B cell (primary cell): ENCODE measurements around the gene DBNDD2. TPM values are rescaled to one million over a fixed set of nuclear protein-coding genes. Genes with fewer than 3 reads are reported as not detected.

ENCODE experiments used
- ATAC-seq: fragments of 200-7000 bp; cut with Tn5 transposase; one replicate; pipeline ENCODE4 v1.10.0; 2021; ENCODE audit warnings: low read depth, mild to moderate bottlenecking, moderate number of reproducible peaks, moderate library complexity
- CTCF ChIA-PET: fragments of 350-600 bp; sonication (Branson Sonifier 250); formaldehyde crosslinking; loops from one replicate; lab custom pipeline; 2021; ENCODE audit warnings: antibody characterized with exemption, inconsistent platforms; lab: Charles Lee
- POLR2A ChIA-PET: fragments of 350-600 bp; sonication (Branson Sonifier 250); formaldehyde crosslinking; loops from one replicate; lab custom pipeline; 2021; ENCODE audit warnings: antibody characterized with exemption; lab: Charles Lee
- DNase-seq: peaks from one replicate; pipeline ENCODE4 v3.0.0; 2013
- H2AFZ ChIP-seq: 2 replicates; pipeline ENCODE4 v1.6.1; 2012; ENCODE audit warnings: mild to moderate bottlenecking, low read depth, low read length; ENCODE audit not compliant: insufficient read depth, poor library complexity, severe bottlenecking
- H3K27ac ChIP-seq, 2 donors: 1 replicate in 1 of 2; 2 replicates in 1 of 2; pipeline ENCODE4 v1.5.1; 2012 to 2013; ENCODE audit warnings: low read length in 2 of 2, mild to moderate bottlenecking in 2 of 2, moderate library complexity in 1 of 2
- H3K27me3 ChIP-seq, 4 experiments: fragments of 200-600 bp in 1 of 4; sonication (generic) in 1 of 4; replicated peaks in 1 of 4; 1 replicate in 2 of 4; 2 replicates in 2 of 4; pipeline versions ENCODE4 v1.6.1 to v1.7.0; 2013 to 2016; ENCODE audit warnings: low read length in 3 of 4, mild to moderate bottlenecking in 2 of 4, mixed read lengths in 1 of 4, moderate library complexity in 1 of 4; ENCODE audit not compliant: insufficient read depth in 4 of 4, control insufficient read depth in 3 of 4; ENCODE audit errors: control extremely low read depth in 1 of 4
- H3K36me3 ChIP-seq, 2 experiments: replicated peaks in 1 of 2; 1 replicate in 1 of 2; 2 replicates in 1 of 2; pipeline versions ENCODE4 v1.6.1 to v1.7.1; 2013; ENCODE audit warnings: low read length in 1 of 2; ENCODE audit not compliant: insufficient read depth in 2 of 2, control insufficient read depth in 1 of 2; ENCODE audit errors: control extremely low read depth in 1 of 2, extremely low read depth in 1 of 2
- H3K4me1 ChIP-seq, 2 donors: fragments of 200-600 bp in 1 of 2; sonication (generic) in 1 of 2; 1 replicate in 1 of 2; 2 replicates in 1 of 2; pipeline versions ENCODE4 v1.5.1 to v1.6.1; 2013 to 2017; ENCODE audit warnings: low read length in 2 of 2; ENCODE audit not compliant: control insufficient read depth in 2 of 2, insufficient read depth in 2 of 2
- H3K4me2 ChIP-seq: replicated peaks from 2 replicates; pipeline ENCODE3; 2012; ENCODE audit warnings: mild to moderate bottlenecking, low read depth, low read length; ENCODE audit not compliant: poor library complexity, severe bottlenecking
- H3K4me3 ChIP-seq, 5 experiments: fragments of 200-600 bp in 1 of 5; sonication (generic) in 1 of 5; 1 replicate in 3 of 5; 2 replicates in 2 of 5; pipeline versions ENCODE4 v1.5.1 to v1.7.0; 2011 to 2016; ENCODE audit warnings: low read length in 4 of 5, mild to moderate bottlenecking in 4 of 5, low read depth in 2 of 5, control low read depth in 1 of 5, moderate library complexity in 1 of 5; ENCODE audit not compliant: insufficient read depth in 1 of 5; ENCODE audit errors: control extremely low read depth in 1 of 5, extremely low read depth in 1 of 5
- H3K79me2 ChIP-seq: fragments of 200-600 bp; sonication (generic); one replicate; pipeline ENCODE4 v1.6.0; 2016; ENCODE audit warnings: low read length; ENCODE audit not compliant: control insufficient read depth, insufficient read depth
- H3K9ac ChIP-seq: fragments of 200-600 bp; sonication (generic); 2 replicates; pipeline ENCODE4 v1.6.1; 2017; ENCODE audit warnings: mild to moderate bottlenecking, low read length, moderate library complexity
- H3K9me3 ChIP-seq, 3 donors: one replicate each; pipeline versions ENCODE4 v1.6.1 to v1.7.1; 2013; ENCODE audit warnings: low read length in 2 of 3; ENCODE audit not compliant: control insufficient read depth in 2 of 3, insufficient read depth in 1 of 3; ENCODE audit errors: control extremely low read depth in 1 of 3
- H4K20me1 ChIP-seq: 2 replicates; pipeline ENCODE4 v1.6.0; 2012; ENCODE audit warnings: mild to moderate bottlenecking, low read length; ENCODE audit not compliant: insufficient read depth, control insufficient read depth, poor library complexity, severe bottlenecking
- H3K27ac Mint-ChIP-seq: one replicate; pipeline ENCODE4 v1.8.0; 2021; ENCODE audit warnings: mixed read lengths
- H3K27me3 Mint-ChIP-seq: one replicate; pipeline ENCODE4 v1.8.0; 2021; ENCODE audit warnings: mixed read lengths
- H3K4me1 Mint-ChIP-seq: one replicate; pipeline ENCODE4 v1.8.0; 2021; ENCODE audit warnings: mixed read lengths
- H3K4me3 Mint-ChIP-seq: one replicate; pipeline ENCODE4 v1.8.0; 2021; ENCODE audit warnings: mixed read lengths
- H3K9me3 Mint-ChIP-seq: one replicate; pipeline ENCODE4 v1.8.0; 2022; ENCODE audit warnings: mixed read lengths; ENCODE audit not compliant: insufficient read depth
- EZH2 ChIP-seq: IDR thresholded peaks from 2 replicates; pipeline ENCODE4 v1.6.1; 2012; ENCODE audit warnings: borderline replicate concordance, low read depth, mild to moderate bottlenecking, moderate library complexity, low read length; ENCODE audit not compliant: insufficient read depth, poor library complexity, severe bottlenecking
- WGBS: methylation state at CpG from one replicate; pipeline ENCODE4 v1.1.5; 2013; ENCODE audit warnings: missing lambda C conversion rate; ENCODE audit not compliant: insufficient coverage; 5-methylcytosine and 5-hydroxymethylcytosine counted together
- intact Hi-C: fragments of 100-400 bp; cut with micrococcal nuclease; formaldehyde crosslinking; loops from one replicate; pipeline ENCODE4 v1.10.0; 2022
- polyA plus RNA-seq: library from polyadenylated mRNA; depleted of rRNA; stranded (reverse); fragments of >200 nt; gene quantifications from 2 replicates; pipeline ENCODE4 v1.2.3, GENCODE V29; 2012
- total RNA-seq, 2 donors: library from RNA; stranded (reverse); fragments of 120-200 nt in 1 of 2; gene quantifications; 1 replicate in 1 of 2; 2 replicates in 1 of 2; pipeline versions ENCODE4 v1.2.3 to v1.2.4, GENCODE V29; 2013 to 2022
- TF ChIP-seq, protein P1 (sequence below): fragments of 200-600 bp; IDR thresholded peaks from one replicate; pipeline ENCODE4 v1.8.0; 2022; ENCODE audit warnings: antibody characterized with exemption, mild to moderate bottlenecking

DBNDD2 gene
- total and polyA plus RNA-seq, 2 donors (not counting 1 experiment from before 2014, with no cell fraction given), result 3.1 to 3.6 TPM

DNA sequence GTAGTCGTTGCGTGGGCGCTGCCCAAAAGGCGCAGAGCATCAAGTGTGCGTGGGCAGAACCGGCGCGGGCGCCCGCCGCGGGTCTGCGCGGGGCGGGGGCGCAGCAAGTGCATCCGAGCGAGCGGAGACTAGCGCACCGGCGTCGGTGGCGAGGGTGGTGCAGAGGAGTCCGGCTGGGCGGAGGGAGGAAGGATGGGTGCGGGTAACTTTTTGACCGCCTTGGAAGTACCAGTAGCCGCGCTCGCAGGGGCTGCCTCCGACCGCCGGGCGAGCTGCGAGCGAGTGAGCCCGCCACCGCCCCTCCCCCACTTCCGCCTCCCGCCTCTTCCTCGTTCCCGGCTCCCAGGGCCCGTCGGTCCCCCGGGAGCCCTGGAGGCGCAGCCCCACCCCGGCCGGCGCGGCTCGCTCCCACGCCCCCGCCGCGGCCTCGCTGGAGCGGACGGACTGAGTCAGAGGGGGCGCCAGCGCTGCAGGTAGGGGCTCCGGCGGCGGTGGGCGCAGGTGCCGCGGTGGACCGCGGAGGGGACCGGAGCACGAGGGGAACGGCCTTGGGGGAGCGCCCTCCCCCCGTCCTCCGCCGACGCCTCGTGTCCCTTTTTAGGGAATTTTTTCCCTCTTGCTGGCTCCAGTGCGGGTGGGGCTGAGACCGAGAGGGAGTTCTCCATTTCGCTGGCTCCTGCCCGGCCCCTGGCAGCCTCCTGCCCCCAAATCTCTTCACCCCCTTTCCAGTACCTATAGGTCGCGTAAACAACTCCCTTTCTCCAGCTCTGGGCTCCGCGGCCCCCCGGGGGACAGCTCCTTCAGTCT is 1.6 kb upstream of the DBNDD2 start:
- Histone ChIP-seq H4K20me1 (no peaks in the 10 kb centered on the region), H3K79me2 (peaks cover 9% of the 10 kb centered on the region), H3K9ac (peak overlapping the region; percentile 77), H3K4me1 (peaks cover 17 to 33% of the 10 kb centered on the region in 2 donors), H2AFZ (peak overlapping the region; percentile 56), H3K4me2 (peak overlapping the region; percentile 99), H3K27me3 (no peaks in the 10 kb centered on the region), H3K27ac (no peak overlapping the region), H3K4me3 (peak overlapping the region; percentile 43 to 70 (median 67)), H3K9me3 (peaks cover 0 to 2% (median under 1%) of the 10 kb centered on the region in 3 donors), H3K36me3 (no peaks in the 10 kb centered on the region)
- ATAC-seq (peak; percentile 53), DNase-seq (peak; percentile 64)
- intact Hi-C loops, result loop anchor here (1.0 to 2.0 kb wide), 2 partner anchors 9 to 30 kb away; no protein-coding TSS in a partner anchor
- Mint-ChIP-seq H3K27me3 (peaks cover 6% of the 10 kb centered on the region), H3K4me3 (peak overlapping the region; percentile 84), H3K4me1 (peaks cover 30% of the 10 kb centered on the region), H3K27ac (peak overlapping the region; percentile 76), H3K9me3 (peaks cover 4% of the 10 kb centered on the region)
- ChIA-PET POLR2A (interaction anchor here (0.5 to 2.4 kb wide), 4 partner anchors 9 to 451 kb away, joined by 3 to 7 read pairs (median 4); partner anchors contain the start of genes PIGT and ZSWIM3), CTCF (interaction anchor here (0.8 to 5.1 kb wide), 5 partner anchors 13 to 43 kb away, joined by 3 to 22 read pairs (median 4); partner anchors contain the start of gene SYS1)
- under 1% methylated on average over 82 of the region's 87 CpGs for WGBS
- TF ChIP-seq EZH2, result no peak
- TF ChIP-seq, protein P1, sequence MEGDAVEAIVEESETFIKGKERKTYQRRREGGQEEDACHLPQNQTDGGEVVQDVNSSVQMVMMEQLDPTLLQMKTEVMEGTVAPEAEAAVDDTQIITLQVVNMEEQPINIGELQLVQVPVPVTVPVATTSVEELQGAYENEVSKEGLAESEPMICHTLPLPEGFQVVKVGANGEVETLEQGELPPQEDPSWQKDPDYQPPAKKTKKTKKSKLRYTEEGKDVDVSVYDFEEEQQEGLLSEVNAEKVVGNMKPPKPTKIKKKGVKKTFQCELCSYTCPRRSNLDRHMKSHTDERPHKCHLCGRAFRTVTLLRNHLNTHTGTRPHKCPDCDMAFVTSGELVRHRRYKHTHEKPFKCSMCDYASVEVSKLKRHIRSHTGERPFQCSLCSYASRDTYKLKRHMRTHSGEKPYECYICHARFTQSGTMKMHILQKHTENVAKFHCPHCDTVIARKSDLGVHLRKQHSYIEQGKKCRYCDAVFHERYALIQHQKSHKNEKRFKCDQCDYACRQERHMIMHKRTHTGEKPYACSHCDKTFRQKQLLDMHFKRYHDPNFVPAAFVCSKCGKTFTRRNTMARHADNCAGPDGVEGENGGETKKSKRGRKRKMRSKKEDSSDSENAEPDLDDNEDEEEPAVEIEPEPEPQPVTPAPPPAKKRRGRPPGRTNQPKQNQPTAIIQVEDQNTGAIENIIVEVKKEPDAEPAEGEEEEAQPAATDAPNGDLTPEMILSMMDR, result no peak
